Stimulated activated naive CD8-positive, alpha-beta T cell treated with anti-CD3 and anti-CD28 coated beads, Interleukin-15, Interleukin-2, amounts not matched to agents 100 U/mL and 50 U/mL, for 24 hours (primary cell): ENCODE measurements around the gene BMP7.
"Not testable (repeated sequence)": the region's sequence is repeated elsewhere in the genome, so short reads cannot be mapped to it uniquely, and the experiment has no call there.

Experiments
- ATAC-seq: fragments of 150-1000 bp; cut with Tn5 transposase; one replicate; pipeline ENCODE4 v1.10.0; 2021
- DNase-seq: peaks from one replicate; pipeline ENCODE4 v3.0.0; 2021

The BMP7 gene

DNA sequence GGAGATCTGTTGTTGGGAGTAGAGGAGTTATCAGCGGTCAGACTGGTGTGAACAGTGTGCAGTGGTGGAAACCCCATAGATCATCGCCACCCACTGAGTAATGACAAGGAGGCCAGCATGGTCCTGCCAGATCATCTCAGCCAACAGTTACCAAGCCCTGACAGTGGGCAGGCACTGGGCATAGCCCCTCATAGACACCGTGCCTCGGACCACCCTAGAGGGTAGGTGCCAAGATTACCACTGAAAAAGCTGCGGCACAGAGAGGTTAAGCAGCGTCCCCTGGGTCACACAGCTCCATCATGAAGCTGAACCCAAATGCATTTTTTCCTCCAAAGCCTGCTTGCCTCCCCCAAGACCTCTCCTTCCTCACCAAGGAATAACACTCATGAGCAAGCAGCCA, 21.5 kb upstream of the BMP7 start:
- no peak for ATAC-seq

DNA sequence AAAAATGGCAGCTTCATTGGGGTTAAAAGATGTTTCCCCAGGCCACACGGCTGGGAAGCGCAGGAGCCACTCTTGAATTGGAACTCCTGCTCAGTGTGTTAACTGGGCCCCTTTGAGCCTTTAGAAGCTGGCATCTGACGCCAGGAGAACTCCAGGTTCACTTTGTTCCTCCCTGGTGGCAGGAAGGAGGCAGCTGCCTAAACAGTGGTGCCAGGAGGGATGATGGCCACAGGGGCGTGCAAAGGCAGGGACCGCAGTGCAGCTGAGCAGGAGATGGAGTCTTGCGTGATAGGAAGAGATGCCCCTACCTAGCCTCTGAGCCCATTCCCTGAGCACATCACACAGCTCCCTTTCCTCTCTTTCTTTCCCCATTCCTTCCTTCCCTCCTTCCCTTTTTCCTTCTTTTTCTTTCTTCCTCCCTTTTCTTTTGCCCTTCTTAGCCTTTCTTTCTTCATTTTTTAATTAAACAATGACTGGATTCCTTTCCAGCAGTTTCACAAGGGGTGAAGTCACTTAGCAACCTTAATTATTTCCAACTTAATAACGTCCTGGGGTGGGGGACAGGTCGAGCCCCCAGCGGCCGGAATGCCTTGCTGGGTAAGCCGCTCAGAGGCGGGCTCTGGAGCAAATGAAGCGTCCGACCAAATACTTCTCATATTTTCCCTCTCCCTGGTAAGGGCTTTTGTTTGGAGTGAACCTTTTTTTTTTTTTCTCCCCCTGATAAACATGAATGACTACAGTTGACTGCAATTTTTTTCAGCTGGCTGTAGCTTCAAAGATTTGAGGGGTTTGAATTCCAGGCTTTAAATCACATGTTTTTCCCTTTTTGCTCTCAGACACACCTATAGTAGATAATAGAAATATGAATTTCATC, 20.8 kb upstream of the BMP7 start:
- DNase-seq, result no peak
- ATAC-seq, result no peak

More for the DNA sequence above, 21.5 kb upstream of the BMP7 start:
- no peak for DNase-seq

DNA sequence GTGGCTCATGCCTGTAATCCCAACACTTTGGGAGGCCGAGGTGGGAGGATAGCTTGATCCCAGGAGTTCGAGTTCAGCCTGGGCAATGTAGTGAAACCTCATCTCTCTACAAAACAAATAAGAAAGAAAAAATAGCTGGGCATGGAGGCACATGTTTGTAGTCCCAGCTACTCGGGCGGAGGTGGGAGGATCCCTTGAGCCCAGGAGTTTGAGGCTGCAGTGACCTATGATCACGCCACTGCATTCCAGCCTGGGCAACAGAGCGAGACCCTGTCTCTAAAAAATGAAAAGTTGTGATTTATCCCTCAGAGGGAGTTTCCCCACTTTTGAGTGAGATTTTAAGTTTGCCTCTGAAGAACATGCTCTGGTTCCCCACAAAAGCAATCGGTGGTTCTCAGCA, 17.4 kb upstream of the BMP7 start:
- DNase-seq (no peak), ATAC-seq (no peak)

DNA sequence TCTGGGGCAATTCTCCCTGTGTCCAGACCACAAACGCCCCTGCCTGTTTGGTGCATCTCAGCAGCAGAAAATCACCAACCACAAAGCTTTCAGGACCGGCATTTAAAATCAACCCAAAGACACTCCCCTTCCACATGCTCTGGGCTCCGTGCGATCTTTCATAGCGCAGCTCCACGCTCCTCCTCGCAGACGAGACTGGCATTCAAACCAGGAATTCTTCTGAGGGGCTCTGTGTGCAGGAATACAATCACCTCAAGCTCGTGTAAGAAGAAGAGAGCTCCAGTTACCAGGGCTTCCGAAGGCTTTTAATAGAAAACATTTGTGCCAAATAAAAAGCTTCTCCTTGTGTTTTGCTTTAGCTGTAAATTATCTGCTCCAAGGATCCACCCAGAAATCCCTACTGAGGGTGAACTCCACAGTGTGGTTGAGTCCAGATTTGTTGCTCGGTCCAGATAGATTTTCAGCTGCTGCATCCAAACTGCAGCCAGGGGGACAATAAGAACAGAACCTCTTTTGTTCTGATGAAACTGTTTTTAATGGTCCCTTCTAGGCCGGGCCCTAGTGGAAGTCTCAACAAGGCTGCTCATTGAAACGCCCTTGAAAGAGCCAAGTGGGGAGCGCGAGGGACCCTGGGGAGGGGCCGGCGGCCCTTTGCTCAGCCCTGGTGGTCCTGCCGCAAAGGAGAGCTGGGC, 16.4 kb upstream of the BMP7 start:
- no peak for DNase-seq
- no peak for ATAC-seq

DNA sequence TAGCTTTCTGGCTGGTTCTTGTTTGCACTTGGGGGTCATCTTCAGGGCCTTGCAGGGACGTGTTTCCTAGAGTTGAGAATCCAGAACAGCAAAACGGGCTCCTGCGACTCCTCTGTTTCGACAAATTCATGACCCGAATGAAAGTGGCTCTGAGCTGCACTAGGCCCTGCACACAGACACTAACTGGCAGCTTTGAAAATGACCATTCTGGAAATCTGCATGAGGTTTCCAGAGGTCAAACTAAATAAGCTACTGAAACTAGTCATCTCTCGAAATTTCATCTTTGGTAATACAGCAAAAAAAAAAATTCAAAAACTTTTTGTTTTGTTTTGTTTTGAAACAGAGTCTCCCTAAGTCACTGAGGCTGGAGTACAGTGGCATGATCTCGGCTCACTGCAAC, 15.5 kb upstream of the BMP7 start:
- DNase-seq (no peak), ATAC-seq (no peak)

DNA sequence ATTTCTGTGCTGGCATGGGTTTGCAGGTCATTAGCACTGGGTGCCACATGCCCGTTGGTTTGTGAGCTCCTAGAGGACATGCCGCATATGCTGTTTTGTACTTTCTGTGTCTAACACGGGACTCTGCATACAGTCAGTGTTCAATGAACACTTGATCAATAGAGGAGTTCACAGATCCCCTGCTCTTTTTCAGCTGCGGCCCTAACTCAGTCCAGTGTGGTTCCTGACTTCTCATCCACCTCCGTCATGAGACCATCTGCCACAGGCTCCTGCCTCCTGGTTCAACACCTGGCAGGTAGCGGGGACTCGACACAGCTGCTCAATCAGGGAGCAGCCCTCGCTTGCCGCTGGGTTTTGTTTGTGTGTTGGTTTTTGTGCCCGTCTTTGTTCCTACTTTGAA, 13.8 kb upstream of the BMP7 start:
- DNase-seq, result no peak
- no peak for ATAC-seq

DNA sequence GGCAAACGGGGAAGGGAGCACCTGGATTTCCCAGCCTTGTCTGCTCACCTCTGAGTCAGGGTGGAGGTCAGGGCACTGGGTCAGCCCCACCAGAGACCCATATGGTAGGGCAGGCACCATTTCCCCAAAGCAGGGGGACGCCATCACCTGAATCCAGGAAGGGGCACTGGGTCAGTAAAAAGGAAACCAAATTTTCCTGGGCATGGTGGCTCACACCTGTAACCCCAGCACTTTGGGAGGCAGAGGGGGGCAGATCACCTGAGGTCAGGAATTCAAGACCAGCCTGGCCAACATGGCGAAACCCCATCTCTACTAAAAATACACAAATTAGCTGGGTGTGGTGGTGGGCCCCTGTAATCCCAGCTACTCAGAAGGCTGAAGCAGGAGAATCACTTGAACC, 13.1 kb upstream of the BMP7 start:
- DNase-seq, ATAC-seq: not testable (repeated sequence)

DNA sequence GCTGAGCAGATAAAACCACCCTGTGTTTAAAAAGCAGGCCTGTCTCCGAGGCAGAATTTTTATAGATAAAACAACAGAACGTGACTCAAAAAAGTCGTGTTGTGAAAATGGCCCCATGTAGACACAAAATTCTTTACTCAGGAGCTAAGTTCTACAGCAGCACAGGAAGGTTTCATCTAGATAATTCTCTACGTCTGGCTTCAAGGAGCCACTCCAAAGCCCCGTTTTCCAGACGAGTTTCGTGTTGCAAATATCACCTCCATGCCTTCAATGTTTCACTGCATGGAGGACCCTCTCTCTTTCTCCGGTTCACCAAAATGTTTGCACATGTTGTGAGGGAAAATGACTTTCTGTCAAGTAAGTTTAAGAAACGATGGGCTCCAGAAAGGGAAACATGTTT, 12.0 kb upstream of the BMP7 start:
- DNase-seq (no peak), ATAC-seq (no peak)

DNA sequence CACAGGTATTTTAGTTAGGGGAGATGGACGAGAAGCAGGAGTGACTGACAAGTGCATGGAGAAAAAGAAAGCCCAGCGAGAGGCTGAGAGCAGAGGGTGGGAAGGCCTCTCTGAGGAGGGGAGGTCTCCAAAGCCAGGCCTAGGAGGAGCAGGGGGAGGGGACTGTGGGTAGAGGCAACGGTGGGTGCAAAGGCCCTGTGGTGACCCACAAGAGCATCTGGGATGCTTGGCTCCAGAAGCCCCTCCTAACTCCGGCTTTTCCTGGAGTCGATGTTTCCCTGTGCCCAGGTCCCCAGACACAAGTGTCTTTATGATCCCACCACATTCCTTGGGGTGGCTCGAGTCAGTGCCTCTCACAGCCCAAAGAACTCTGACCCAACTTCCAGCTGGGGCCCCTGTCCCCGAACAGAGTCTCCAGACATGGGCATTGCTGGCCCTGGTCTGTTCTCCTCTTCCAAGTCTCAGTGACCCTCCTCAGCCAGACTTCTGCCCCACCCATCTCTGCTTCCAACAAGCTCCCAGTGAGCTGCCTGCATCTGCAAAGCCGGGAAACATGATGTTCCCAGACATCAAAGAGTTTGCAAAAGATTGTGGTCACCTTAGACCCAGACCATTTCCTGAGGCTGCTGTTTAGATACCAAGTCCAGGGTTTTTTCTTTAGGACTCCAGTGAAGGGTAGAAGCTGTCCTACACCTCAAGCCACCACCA, 11.1 kb upstream of the BMP7 start:
- ATAC-seq (no peak), DNase-seq (no peak)

DNA sequence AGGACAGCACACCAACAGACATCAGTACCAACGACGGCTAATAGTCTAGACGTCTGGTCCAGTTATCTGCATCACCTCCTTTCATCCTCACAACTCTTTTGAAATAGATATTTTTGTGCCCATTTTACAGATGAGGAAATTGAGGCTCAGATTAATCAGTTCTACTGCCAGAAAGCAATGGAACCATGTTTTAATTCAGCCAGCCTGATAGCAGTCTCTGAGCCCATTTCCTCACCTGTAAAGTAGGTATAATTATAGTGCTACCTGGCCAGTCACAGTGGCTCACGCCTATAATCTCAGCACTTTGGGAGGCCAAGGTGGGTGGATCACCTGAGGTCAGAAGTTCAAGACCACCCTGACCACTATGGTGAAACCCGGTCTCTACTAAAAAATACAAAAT, 9.8 kb upstream of the BMP7 start:
- DNase-seq, result no peak
- ATAC-seq, result no peak

DNA sequence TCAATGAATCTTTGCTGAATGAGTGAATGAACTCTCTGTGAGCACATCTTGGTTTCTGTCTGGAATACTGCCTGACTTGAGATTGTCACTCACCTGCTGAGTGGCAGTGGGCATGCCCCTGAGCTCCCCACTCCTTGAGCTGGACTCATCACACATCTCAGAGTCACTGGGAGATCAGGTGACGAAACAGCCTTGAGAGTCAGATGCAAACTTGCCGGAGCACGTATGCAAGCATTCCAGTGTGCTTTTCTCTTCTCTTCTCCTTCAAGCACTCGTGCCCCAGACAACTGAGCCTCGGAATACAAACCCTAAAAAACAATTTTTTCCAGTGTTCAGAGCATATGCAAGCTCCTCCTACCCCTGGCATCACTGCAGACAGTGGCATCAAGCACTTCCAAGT, 9.4 kb upstream of the BMP7 start:
- ATAC-seq (no peak), DNase-seq (no peak)

DNA sequence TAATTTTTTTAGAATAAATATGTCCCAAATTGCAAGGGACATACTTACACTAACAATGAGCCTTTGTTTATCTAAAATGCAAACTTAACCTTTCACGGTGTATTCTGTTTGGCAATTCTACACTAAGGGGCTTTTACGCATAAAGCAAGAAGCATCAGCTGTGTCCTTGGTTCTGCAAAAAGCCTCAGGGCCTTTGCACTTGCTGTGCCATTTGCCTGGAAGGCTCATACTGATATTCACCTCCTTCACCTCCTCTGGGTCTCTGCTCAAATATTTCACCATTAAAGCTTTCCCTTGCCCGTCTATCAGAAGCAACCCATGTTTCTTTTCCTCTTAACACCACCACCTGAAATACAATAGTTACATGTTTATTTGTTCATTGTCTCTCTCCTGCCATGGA, 8.9 kb upstream of the BMP7 start:
- DNase-seq (no peak), ATAC-seq (no peak)

DNA sequence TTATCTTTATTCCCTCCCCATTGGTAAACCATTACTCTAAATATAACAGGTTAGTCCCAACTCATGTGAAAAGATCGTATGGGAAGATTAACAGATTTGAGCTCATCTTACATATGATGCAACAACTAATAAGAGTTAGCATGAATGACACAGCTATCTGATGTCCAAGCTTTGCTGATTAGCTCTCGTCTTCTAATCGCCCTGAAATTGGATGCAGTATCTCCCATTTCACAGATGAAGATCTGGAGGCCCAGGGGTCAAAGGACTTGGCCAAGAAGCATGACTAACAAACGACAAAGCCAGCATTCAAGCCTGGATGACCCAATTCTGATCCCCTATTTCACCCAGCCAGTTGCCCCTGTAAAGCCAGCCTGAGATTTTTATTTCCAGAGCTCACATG, 8.4 kb upstream of the BMP7 start:
- DNase-seq (no peak), ATAC-seq (no peak)

DNA sequence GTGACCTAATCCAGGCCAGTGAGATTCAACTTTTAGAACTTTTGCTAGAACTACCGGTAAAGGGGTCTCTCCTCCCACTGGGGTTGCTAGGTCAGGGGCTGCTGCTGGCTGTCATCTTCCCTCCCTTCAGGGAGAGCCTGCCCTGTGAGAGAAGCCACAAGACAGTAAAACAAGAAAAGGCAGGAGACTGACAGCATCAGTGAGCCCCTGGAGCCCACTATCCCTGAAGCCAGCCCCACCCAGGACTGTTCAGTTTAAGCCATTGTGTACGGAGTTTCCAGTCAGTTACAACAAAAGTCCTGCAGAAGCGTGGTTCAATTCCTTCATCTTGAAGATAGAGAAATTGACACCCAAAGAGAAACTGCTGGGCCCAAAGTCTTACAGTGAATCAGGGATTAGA, 7.9 kb upstream of the BMP7 start:
- no peak for DNase-seq
- no peak for ATAC-seq

DNA sequence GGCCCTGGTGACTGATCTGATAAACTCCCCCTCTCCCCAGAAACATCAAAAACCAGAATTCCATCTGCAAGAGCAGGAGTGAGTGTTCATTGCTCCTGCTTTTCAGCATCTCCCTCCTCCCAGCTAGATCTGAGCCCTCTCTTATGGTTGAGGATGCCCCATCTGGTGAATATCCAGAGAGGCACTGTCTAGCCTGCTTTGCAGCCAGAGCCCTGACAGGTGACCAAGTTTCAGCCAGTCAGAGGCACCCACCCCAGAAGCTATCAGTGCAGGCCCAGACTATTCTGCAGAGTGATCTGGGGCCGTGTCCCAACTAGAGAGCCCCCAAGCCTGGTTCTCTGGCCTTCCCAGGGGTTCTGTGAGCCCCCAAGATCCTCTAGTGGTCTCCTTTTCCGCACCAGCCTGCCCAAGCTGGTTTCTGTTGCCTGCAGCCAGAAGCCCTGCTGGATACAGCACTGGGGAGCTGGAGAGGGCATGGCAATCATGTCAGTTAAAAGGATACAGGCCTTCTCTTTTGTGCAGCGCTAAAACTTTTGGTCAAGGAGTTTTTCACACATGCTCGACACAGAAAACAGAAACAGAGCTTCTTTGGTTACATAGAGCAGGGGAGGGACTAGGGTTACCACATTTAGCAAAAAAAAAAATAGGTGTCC, 6.6 kb upstream of the BMP7 start:
- DNase-seq, result no peak
- ATAC-seq, result no peak

DNA sequence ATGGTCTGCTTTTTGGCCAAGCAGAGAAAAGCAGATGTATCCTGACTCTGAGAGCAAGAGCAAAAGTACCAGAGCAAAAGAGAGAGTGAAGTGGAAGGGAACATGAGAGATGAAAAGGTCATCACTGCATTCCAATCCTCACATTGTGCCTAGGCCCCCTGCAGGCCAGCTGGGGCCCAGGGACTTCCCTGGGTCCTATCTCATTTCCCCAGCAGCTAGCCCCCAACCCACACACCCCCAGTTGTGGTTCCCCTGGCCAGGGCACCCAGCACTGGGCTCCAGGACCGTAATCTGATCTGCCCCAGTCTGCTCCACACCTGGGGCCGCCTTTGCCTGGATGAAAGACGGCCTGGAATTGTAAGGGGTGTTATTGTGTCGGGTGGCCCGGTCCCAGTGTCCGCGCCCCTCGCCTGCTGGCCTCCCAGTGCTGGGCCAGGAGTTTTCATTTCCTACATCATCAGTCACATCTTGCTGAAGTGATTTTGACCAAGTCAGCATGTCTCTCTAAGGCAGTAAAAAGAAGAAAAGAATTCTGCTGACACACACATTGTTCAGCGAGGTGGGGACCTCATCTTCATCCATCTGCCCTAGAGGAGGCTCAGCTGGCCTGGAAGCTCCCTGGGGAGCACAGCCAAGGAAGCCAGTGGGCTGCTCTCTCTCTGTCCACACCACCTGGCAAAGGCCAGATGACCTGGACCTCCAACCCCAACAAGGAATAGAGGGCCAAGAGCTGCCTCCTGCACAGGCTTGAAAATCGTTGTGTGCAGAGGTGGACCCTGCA, 4.0 kb upstream of the BMP7 start:
- DNase-seq, result no peak
- no peak for ATAC-seq

DNA sequence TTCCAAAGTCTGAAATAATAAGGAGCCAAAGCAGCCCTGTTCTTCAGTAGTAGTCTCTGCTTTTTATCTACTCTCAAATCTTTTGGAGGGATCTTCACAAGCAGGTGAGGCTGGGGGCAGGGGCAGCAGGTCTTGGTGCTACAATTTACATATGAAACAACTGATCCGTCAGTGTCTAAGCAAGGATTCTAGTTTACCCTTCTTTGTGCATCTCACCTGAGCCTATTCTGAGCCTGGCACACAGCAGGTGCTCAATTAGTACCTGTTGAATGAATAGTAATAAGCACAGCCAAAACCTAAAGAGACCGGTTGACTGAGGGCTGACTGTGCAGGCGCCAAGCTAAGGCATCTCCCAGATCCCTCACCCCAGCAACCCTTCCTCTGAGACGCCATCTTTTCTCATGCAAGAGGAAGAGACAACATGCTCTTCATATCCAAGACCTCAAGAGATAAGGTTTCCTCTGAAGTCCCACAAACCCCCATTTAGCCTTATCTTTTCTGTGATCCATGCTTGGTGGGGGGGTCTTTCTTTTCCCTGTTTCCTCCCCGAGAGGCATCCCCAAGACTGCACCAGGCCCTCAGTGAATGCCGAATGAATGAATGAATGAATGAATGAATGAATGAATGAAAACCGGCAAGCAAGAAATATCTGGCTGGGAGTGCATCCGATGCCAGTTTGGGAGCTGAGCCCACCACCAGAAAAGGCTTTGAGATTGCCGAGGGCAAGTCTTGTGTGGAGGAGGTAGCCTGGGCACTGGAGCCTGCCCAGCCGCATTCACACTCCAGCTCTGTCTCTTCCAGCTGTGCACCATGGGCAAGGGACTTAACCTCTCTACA, 2.9 kb upstream of the BMP7 start:
- DNase-seq, result no peak
- no peak for ATAC-seq

DNA sequence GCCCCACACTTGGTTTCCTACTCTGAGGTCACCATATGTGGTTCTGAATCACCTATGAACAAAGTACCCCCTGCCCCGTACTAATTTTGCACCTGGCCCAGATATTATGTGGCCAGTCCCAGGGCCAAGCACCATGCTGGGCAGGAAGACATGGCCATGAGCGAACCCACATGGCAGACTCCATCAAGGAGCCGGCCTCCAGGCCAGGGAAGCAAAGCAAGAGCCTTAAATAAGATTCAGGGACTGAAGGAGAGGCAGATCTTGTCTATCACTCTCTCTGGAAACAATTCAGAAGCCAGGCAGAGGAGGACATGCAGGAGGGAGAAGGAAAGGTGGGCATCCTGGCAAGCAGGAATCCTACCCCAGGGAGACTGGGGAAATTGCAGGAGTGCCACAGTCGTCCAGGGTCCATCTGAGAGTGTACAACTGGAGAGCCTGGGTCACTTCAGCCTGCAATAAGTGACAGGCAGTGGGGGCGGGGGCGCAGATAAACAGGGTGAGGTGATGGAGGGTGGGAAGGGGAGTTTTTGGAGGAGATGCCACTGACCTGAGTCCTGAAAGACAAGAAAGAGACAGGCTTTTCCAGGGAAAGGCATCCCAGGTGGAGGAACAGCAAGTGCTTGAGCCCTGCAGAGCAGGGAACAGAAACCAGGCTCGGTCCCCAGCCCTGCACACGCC, 2.1 kb upstream of the BMP7 start:
- DNase-seq, result no peak
- ATAC-seq, result no peak

DNA sequence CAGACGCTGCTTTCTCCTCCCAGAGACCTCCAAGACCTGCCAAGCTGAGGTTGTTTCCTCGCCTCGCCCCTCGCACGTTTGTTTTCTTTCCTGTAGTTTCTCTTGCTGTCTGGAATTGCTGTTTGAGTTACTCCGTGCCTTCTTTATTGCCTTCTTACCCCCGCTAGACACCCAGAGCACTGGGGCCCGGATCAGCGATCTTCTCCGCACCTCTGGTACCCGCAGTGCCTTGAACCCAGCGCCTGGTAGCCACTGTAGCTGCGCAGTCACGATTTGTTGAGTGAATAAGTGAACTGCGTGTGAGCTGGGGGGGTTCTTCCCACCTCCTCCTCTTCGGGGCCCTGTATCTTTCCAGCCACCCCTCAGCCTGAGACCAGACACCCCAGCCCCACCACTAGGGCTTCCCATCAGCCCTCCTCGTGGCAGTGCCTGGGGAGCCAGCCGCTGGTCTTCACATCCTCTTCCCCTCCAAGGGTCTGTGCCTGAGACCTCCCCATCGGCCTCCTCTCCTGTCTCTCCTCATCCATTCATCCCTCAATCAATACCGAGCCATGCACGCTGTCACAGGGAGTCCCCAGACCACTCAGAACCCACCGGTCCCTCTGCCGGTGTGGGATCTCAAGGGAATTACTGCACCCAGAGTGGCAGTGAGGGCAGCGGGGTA, 849 bp upstream of the BMP7 start:
- ATAC-seq (no peak), DNase-seq (no peak)

DNA sequence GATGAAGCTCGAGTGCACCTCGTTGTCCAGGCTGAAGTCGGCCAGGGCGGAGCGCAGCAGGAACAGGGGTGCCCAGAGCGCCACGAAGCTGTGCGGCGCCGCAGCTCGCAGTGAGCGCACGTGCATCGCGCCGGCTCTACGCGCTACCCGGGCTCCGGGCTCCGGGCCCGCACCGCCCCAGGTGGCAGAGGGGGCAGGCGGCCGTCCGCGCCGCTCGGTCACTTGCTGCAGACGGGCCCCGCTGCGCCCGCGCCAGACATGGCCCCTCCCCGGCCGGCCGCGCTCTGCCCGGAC, 497 bp downstream of the BMP7 start:
- DNase-seq, result no peak

More for the DNA sequence above, 497 bp downstream of the BMP7 start:
- no peak for ATAC-seq
